Pancreas (tissue), 10 donors: ENCODE data around the gene LANCL2. TPM values are rescaled to one million over a fixed set of nuclear protein-coding genes. Genes with fewer than 3 reads are reported as not detected.

Experiments
- ATAC-seq, 4 donors: fragments of 200-7000 bp; cut with Tn5 transposase; one replicate each; pipeline versions ENCODE4 v1.8.0 to v1.9.1; 2020; ENCODE audit warnings: mild to moderate bottlenecking in 4 of 4, moderate library complexity in 4 of 4
- DNase-seq, 6 donors: peaks; one replicate each; pipeline ENCODE4 v3.0.0-alpha.2; 2020
- FAIRE-seq: peaks from 2 replicates; lab custom pipeline; 2012; peaks lifted over from hg19 to GRCh38; lab: Jason Lieb, UNC
- H3K27ac ChIP-seq, 4 donors: fragments of 200-600 bp; sonication (generic); 1 replicate in 3 of 4; 2 replicates in 1 of 4; pipeline versions ENCODE4 v1.5.0 to v1.8.0; 2020
- H3K27me3 ChIP-seq, 4 donors: fragments of 200-600 bp; one replicate each; pipeline ENCODE4 v1.8.0; 2021
- H3K36me3 ChIP-seq, 3 donors: fragments of 200-600 bp; sonication (generic) in 1 of 3; one replicate each; pipeline versions ENCODE4 v1.5.0 to v1.8.0; 2020 to 2021
- H3K4me1 ChIP-seq, 3 donors: fragments of 200-600 bp; one replicate each; pipeline ENCODE4 v1.8.0; 2021
- H3K4me3 ChIP-seq, 4 donors: fragments of 200-600 bp; sonication (generic) in 2 of 4; one replicate each; pipeline versions ENCODE4 v1.5.0 to v1.8.0; 2020 to 2021
- H3K9me3 ChIP-seq, 4 donors: fragments of 200-600 bp; one replicate each; pipeline ENCODE4 v1.8.0; 2021
- WGBS, 2 donors: extraction: QIAGEN DNeasy Blood & Tissue Kit; methylation state at CpG; one replicate each; pipeline ENCODE4 v1.1.7; 2013; 5-methylcytosine and 5-hydroxymethylcytosine counted together
- intact Hi-C, 3 donors: fragments of 100-400 bp; cut with DNase I; formaldehyde crosslinking; loops; one replicate each; pipeline versions ENCODE4 v1.11.1 to v1.14.2; 2022
- polyA plus RNA-seq, 2 donors: library from polyadenylated mRNA; stranded (reverse); fragments of 200-250 nt; gene quantifications; one replicate each; pipeline ENCODE4 v1.2.3, GENCODE V29; 2013
- total RNA-seq, 6 donors: library from RNA; stranded (reverse); fragmentation: NEBNext Ultra II Directional in 4 of 6; extraction: Animal tissue kit (Norgen Biotek cat#: 25700) in 4 of 6; gene quantifications; one replicate each; pipeline versions ENCODE4 v1.2.1 to v1.2.4, GENCODE V29; 2021 to 2023
- TF ChIP-seq, protein P1 (sequence below), 4 donors: fragments of 200-600 bp; sonication (generic) in 3 of 4; IDR thresholded peaks; one replicate each; pipeline versions ENCODE4 v1.5.0 to v1.8.0; 2021; ENCODE audit warnings: antibody characterized with exemption in 4 of 4
- donor health status: healthy with polysubstance abuse.
- donor health status: DM: no; HTN: no; CAD: no; lungs with moderate emphysema.
- donor health status: DM: no; HTN: no; CAD: no.
- donor health status: control.
- donor health status: control.
- donor health status: Bipolar disorder and iron deficiency.
- donor health status: DM: yes; HTN: yes; CAD: no.
- donor health status: DM: no; HTN: no; CAD: no.
- donor health status: DM: no; HTN: no; CAD: no.
- donor health status: DM: yes; HTN: yes; CAD: no.

The LANCL2 gene
- total and polyA plus RNA-seq, 8 donors = 4.6 to 8.5 (median 6.3) TPM

- no peak for ATAC-seq
- Histone ChIP-seq H3K4me1 (no peaks in the 10 kb centered on the region), H3K36me3 (peaks cover 0 to 6% (median 5%) of the 10 kb centered on the region in 3 donors), H3K27me3 (no peaks in the 10 kb centered on the region), H3K4me3 (no peak overlapping the region), H3K27ac (no peak overlapping the region), H3K9me3 (peaks cover 0 to 3% (median 0%) of the 10 kb centered on the region in 4 donors)
- intact Hi-C loops = no loop called here
- TF ChIP-seq, protein P1, sequence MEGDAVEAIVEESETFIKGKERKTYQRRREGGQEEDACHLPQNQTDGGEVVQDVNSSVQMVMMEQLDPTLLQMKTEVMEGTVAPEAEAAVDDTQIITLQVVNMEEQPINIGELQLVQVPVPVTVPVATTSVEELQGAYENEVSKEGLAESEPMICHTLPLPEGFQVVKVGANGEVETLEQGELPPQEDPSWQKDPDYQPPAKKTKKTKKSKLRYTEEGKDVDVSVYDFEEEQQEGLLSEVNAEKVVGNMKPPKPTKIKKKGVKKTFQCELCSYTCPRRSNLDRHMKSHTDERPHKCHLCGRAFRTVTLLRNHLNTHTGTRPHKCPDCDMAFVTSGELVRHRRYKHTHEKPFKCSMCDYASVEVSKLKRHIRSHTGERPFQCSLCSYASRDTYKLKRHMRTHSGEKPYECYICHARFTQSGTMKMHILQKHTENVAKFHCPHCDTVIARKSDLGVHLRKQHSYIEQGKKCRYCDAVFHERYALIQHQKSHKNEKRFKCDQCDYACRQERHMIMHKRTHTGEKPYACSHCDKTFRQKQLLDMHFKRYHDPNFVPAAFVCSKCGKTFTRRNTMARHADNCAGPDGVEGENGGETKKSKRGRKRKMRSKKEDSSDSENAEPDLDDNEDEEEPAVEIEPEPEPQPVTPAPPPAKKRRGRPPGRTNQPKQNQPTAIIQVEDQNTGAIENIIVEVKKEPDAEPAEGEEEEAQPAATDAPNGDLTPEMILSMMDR (IDR thresholded peaks at IDR 0.05) = no peak
- no peak for FAIRE-seq
- WGBS, 2 donors = 98 to 100% methylated on average over 4 of the region's 4 CpGs
- no peak for DNase-seq
Observed at GRCh38 chr7:55463686-55464262, 98.6 kb downstream of the LANCL2 start.

DNA sequence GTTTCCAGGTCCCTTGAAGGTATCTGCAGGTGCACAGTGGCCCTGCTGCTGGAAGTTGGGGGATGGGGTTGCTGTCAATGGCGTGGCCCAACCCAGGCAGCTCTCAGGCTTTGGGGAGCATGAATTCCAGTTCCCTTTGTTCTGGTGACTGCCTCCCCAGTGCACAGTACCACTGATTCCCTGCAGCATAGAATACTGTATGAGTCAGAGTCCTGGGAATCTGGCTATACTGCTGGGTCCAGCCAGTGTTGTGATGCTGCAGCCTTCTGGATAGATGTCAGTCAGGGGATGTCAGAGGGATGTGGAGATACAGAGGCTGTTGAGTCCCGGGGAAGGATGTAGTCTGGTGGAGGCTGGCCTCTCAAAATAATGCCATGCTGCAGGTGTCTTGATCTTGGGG is 99.3 kb downstream of the LANCL2 start:
- intact Hi-C loops = no loop called here
- TF ChIP-seq, protein P1 (IDR thresholded peaks at IDR 0.05) = no peak
- Histone ChIP-seq H3K36me3 (peaks cover 0 to 6% (median 5%) of the 10 kb centered on the region in 3 donors), H3K27me3 (no peaks in the 10 kb centered on the region), H3K4me3 (no peak overlapping the region), H3K4me1 (no peaks in the 10 kb centered on the region), H3K27ac (no peak overlapping the region), H3K9me3 (peaks cover 0 to 3% (median 0%) of the 10 kb centered on the region in 4 donors)
- ATAC-seq (no peak), FAIRE-seq (no peak), DNase-seq (no peak)
- WGBS, 2 donors = 96 to 100% methylated on average over 2 of the region's 2 CpGs

- Histone ChIP-seq H3K9me3 (no peaks in the 10 kb centered on the region), H3K4me1 (no peaks in the 10 kb centered on the region), H3K27ac (no peak overlapping the region), H3K27me3 (no peaks in the 10 kb centered on the region), H3K36me3 (peaks cover 0 to 6% (median 5%) of the 10 kb centered on the region in 3 donors), H3K4me3 (no peak overlapping the region)
- 89 to 93% methylated on average over 2 of the region's 2 CpGs for WGBS, 2 donors
- FAIRE-seq = no peak
- TF ChIP-seq, protein P1 (IDR thresholded peaks at IDR 0.05) = no peak
- intact Hi-C loops = no loop called here
- ATAC-seq = no peak
- DNase-seq = no peak
Observed at GRCh38 chr7:55465691-55466090, 100.6 kb downstream of the LANCL2 start.

GRCh38 chr7:55467047-55467593 is 102.0 kb downstream of the LANCL2 start:
- FAIRE-seq = no peak
- H3K9me3 ChIP-seq = no peaks in the 10 kb centered on the region
- no peak for ATAC-seq
- H3K27ac ChIP-seq = no peak overlapping the region
- no peaks in the 10 kb centered on the region for H3K4me1 ChIP-seq
- H3K27me3 ChIP-seq = no peaks in the 10 kb centered on the region
- peaks cover 0 to 6% (median 5%) of the 10 kb centered on the region in 3 donors for H3K36me3 ChIP-seq
- TF ChIP-seq, protein P1 (IDR thresholded peaks at IDR 0.05) = no peak
- WGBS, 2 donors = 97 to 98% methylated on average over 7 of the region's 7 CpGs
- intact Hi-C loops = no loop called here
- H3K4me3 ChIP-seq = no peak overlapping the region
- no peak for DNase-seq

DNA sequence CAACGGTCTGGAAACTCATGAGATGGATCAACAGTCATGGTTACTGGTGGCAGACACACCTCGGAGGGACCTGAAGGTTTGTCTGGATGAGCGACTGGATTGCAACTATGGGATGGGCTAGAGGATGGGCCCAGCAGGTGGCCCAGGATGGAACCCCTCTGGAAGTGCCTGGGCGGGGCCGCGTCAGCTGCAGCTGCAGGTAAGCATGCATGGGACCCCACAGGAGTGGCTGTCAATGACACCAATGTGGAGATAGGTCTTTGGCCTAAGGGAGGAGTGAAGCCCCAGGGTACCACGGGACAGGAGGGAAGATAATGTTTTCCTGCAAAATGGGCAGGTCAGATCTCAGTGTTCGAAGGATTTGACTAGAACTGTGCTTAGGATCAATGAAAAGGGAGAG is 103.4 kb downstream of the LANCL2 start:
- Histone ChIP-seq H3K36me3 (peaks cover 0 to 6% (median 5%) of the 10 kb centered on the region in 3 donors), H3K4me3 (no peak overlapping the region), H3K4me1 (no peaks in the 10 kb centered on the region), H3K27me3 (no peaks in the 10 kb centered on the region), H3K27ac (no peak overlapping the region), H3K9me3 (no peaks in the 10 kb centered on the region)
- WGBS, 2 donors = 98 to 99% methylated on average over 8 of the region's 8 CpGs
- no peak for FAIRE-seq
- ATAC-seq = no peak
- TF ChIP-seq, protein P1 (IDR thresholded peaks at IDR 0.05) = no peak
- no peak for DNase-seq
- intact Hi-C loops = no loop called here
